WTC11 (cell line): ENCODE results near the gene TCEA2. TPM values are rescaled to one million over a fixed set of nuclear protein-coding genes. Genes with fewer than 3 reads are reported as not detected.

ENCODE experiments used
- ATAC-seq: fragments of 200-7000 bp; cut with Tn5 transposase; 2 replicates; pipeline ENCODE4 v1.10.0; 2021; ENCODE audit warnings: mild to moderate bottlenecking, moderate library complexity
- CTCF ChIA-PET: fragments of 300-600 bp; sonication (Branson Sonifier 250); formaldehyde crosslinking; loops from one replicate; lab custom pipeline; 2021; ENCODE audit warnings: antibody characterized with exemption; lab: Charles Lee
- POLR2A ChIA-PET: fragments of 350-600 bp; sonication (Branson Sonifier 250); formaldehyde crosslinking; loops from one replicate; lab custom pipeline; 2021; ENCODE audit warnings: antibody characterized with exemption; lab: Charles Lee
- DNase-seq: peaks from one replicate; pipeline ENCODE4 v3.0.0; 2021; ENCODE audit warnings: low spot score
- H3K27ac Mint-ChIP-seq: 2 replicates; pipeline ENCODE4 v1.8.0; 2021; ENCODE audit warnings: mixed read lengths
- H3K27me3 Mint-ChIP-seq: 2 replicates; pipeline ENCODE4 v1.8.0; 2021; ENCODE audit warnings: low read depth, mild to moderate bottlenecking, moderate library complexity, mixed read lengths
- H3K36me3 Mint-ChIP-seq: 2 replicates; pipeline ENCODE4 v1.8.0; 2021; ENCODE audit warnings: mixed read lengths
- H3K4me1 Mint-ChIP-seq: 2 replicates; pipeline ENCODE4 v1.8.0; 2022; ENCODE audit warnings: mixed read lengths
- H3K4me3 Mint-ChIP-seq: 2 replicates; pipeline ENCODE4 v1.8.0; 2021; ENCODE audit warnings: mild to moderate bottlenecking, moderate library complexity, mixed read lengths
- H3K9me3 Mint-ChIP-seq: 2 replicates; pipeline ENCODE4 v1.8.0; 2021; ENCODE audit warnings: mixed read lengths
- CREB1 ChIP-seq: sonication (generic); formaldehyde crosslinking; IDR thresholded peaks from 2 replicates; pipeline ENCODE4 v1.8.0; 2023; ENCODE audit warnings: mild to moderate bottlenecking, missing genetic modification reagents
- CREM ChIP-seq: sonication (generic); formaldehyde crosslinking; IDR thresholded peaks from 2 replicates; pipeline ENCODE4 v1.8.1; 2022; ENCODE audit warnings: mild to moderate bottlenecking, missing genetic modification reagents, moderate library complexity
- ELF4 ChIP-seq: sonication (generic); formaldehyde crosslinking; IDR thresholded peaks from 2 replicates; pipeline ENCODE4 v1.8.1; 2022; ENCODE audit warnings: low read depth, mild to moderate bottlenecking, moderate library complexity, missing genetic modification reagents
- FOXP1 ChIP-seq: sonication (generic); formaldehyde crosslinking; IDR thresholded peaks from 2 replicates; pipeline ENCODE4 v1.8.0; 2022; ENCODE audit warnings: missing genetic modification reagents, mild to moderate bottlenecking, moderate library complexity, borderline replicate concordance
- GRHL2 ChIP-seq: fragments of 250-450 bp; sonication (Bioruptor Pico); IDR thresholded peaks from 2 replicates; pipeline ENCODE4 v1.8.0; 2022; ENCODE audit warnings: mild to moderate bottlenecking, moderate library complexity; ENCODE audit not compliant: insufficient replicate concordance, severe bottlenecking
- MYBL2 ChIP-seq: sonication (generic); formaldehyde crosslinking; IDR thresholded peaks from 2 replicates; pipeline ENCODE4 v1.8.1; 2023; ENCODE audit warnings: mild to moderate bottlenecking, moderate library complexity, missing genetic modification reagents
- NR2C2 ChIP-seq: sonication (generic); formaldehyde crosslinking; IDR thresholded peaks from 2 replicates; pipeline ENCODE4 v1.8.0; 2022; ENCODE audit warnings: mild to moderate bottlenecking, missing genetic modification reagents
- SMAD4 ChIP-seq: sonication (generic); formaldehyde crosslinking; IDR thresholded peaks from 2 replicates; pipeline ENCODE4 v1.8.0; 2022; ENCODE audit warnings: mild to moderate bottlenecking, missing genetic modification reagents
- SP1 ChIP-seq: sonication (generic); formaldehyde crosslinking; conservative IDR thresholded peaks from 2 replicates; pipeline ENCODE4 v1.8.1; 2022; ENCODE audit warnings: missing genetic modification reagents
- TCF7 ChIP-seq: sonication (generic); formaldehyde crosslinking; IDR thresholded peaks from 2 replicates; pipeline ENCODE4 v1.8.0; 2022; ENCODE audit warnings: mild to moderate bottlenecking, low read depth, missing genetic modification reagents, moderate library complexity
- ZNF219 ChIP-seq: sonication (generic); formaldehyde crosslinking; IDR thresholded peaks from 2 replicates; pipeline ENCODE4 v1.8.0; 2023; ENCODE audit warnings: missing genetic modification reagents, mild to moderate bottlenecking, borderline replicate concordance
- ZNF423 ChIP-seq: fragments of 250-450 bp; sonication (Bioruptor Pico); IDR thresholded peaks from 2 replicates; pipeline ENCODE4 v2.1.2; 2022; ENCODE audit warnings: mild to moderate bottlenecking, moderate library complexity
- ZNF671 ChIP-seq: fragments of 250-450 bp; sonication (Bioruptor Pico); IDR thresholded peaks from 2 replicates; pipeline ENCODE4 v1.8.0; 2021; ENCODE audit warnings: mild to moderate bottlenecking
- total RNA-seq: library from RNA; stranded (reverse); gene quantifications from 3 replicates; pipeline ENCODE4 v1.2.3, GENCODE V29; 2021
- TF ChIP-seq, protein P1 (sequence below): fragments of 250-450 bp; sonication (Bioruptor Pico); IDR thresholded peaks from 2 replicates; pipeline ENCODE4 v1.9.0; 2021; ENCODE audit warnings: mild to moderate bottlenecking
- TF ChIP-seq, protein P2 (sequence below): sonication (generic); formaldehyde crosslinking; IDR thresholded peaks from 2 replicates; pipeline ENCODE4 v1.8.1; 2022; ENCODE audit warnings: low read depth, missing genetic modification reagents, borderline replicate concordance
- TF ChIP-seq, protein P3 (sequence below): fragments of 250-450 bp; sonication (Bioruptor Pico); IDR thresholded peaks from 2 replicates; pipeline ENCODE4 v2.1.2; 2022; ENCODE audit warnings: mild to moderate bottlenecking, moderate library complexity
- TF ChIP-seq, protein P4 (sequence below): sonication (generic); formaldehyde crosslinking; IDR thresholded peaks from 2 replicates; pipeline ENCODE4 v1.8.0; 2022; ENCODE audit warnings: mild to moderate bottlenecking, missing genetic modification reagents
- TF ChIP-seq, protein P5 (sequence below): fragments of 250-450 bp; sonication (Bioruptor Pico); IDR thresholded peaks from 2 replicates; pipeline ENCODE4 v1.8.0; 2021; ENCODE audit warnings: mild to moderate bottlenecking
- TF ChIP-seq, protein P6 (sequence below): sonication (generic); formaldehyde crosslinking; IDR thresholded peaks from 2 replicates; pipeline ENCODE4 v1.8.1; 2022; ENCODE audit warnings: mild to moderate bottlenecking, missing genetic modification reagents, moderate library complexity, borderline replicate concordance
- TF ChIP-seq, protein P7 (sequence below): fragments of 250-450 bp; sonication (Bioruptor Pico); IDR thresholded peaks from 2 replicates; pipeline ENCODE4 v1.9.0; 2021; ENCODE audit warnings: mild to moderate bottlenecking

TCEA2 gene
- total RNA-seq, 1 experiment from 2014 or later = 55.8 TPM

DNA sequence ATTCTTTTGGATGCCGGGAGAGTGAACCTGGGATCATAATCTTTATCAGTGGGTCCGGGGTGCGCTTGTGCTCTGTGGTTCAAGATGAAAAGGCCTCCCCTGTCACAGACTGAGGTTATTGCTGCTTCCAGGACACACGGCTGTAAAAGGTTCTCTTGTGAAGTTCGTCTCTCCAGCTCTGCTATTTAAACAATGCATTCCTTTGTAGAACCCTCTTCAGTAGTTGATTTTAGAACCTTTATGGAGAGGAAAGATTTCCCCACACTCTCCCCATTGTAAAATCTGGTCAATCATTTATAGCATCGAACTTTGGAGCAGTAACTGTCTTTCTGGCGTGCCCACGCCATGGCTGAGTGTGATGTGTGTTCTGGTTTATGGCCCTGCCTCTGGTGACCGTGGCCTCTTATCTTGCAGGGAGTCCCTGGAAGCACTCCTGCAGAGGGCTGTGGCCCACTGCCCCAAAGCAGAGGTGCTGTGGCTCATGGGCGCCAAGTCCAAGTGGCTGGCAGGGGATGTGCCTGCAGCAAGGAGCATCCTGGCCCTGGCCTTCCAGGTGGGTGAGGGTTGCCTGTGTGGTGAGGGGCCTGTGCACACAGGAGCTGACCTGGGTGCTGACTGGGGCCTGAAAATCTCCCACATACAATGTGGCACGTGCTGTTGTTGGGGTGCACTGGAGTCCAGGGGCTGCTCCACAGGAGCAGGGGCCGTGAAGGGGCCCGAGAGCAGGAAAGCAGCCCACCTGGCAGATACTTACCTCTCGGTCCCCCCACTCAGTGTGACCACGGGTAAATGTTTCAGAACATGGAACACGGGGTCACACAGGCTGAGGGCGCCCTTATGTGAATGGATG lies 38.6 kb upstream of the TCEA2 start (continued):
- TF ChIP-seq, protein P1, sequence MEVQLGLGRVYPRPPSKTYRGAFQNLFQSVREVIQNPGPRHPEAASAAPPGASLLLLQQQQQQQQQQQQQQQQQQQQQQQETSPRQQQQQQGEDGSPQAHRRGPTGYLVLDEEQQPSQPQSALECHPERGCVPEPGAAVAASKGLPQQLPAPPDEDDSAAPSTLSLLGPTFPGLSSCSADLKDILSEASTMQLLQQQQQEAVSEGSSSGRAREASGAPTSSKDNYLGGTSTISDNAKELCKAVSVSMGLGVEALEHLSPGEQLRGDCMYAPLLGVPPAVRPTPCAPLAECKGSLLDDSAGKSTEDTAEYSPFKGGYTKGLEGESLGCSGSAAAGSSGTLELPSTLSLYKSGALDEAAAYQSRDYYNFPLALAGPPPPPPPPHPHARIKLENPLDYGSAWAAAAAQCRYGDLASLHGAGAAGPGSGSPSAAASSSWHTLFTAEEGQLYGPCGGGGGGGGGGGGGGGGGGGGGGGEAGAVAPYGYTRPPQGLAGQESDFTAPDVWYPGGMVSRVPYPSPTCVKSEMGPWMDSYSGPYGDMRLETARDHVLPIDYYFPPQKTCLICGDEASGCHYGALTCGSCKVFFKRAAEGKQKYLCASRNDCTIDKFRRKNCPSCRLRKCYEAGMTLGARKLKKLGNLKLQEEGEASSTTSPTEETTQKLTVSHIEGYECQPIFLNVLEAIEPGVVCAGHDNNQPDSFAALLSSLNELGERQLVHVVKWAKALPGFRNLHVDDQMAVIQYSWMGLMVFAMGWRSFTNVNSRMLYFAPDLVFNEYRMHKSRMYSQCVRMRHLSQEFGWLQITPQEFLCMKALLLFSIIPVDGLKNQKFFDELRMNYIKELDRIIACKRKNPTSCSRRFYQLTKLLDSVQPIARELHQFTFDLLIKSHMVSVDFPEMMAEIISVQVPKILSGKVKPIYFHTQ (CRISPR knock-in tag) = no peak
- TF ChIP-seq, protein P2, sequence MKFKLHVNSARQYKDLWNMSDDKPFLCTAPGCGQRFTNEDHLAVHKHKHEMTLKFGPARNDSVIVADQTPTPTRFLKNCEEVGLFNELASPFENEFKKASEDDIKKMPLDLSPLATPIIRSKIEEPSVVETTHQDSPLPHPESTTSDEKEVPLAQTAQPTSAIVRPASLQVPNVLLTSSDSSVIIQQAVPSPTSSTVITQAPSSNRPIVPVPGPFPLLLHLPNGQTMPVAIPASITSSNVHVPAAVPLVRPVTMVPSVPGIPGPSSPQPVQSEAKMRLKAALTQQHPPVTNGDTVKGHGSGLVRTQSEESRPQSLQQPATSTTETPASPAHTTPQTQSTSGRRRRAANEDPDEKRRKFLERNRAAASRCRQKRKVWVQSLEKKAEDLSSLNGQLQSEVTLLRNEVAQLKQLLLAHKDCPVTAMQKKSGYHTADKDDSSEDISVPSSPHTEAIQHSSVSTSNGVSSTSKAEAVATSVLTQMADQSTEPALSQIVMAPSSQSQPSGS (CRISPR knock-in tag) = no peak
- TF ChIP-seq SMAD4 (CRISPR knock-in tag) (no peak), CREB1 (CRISPR knock-in tag) (no peak), ZNF671 (CRISPR knock-in tag) (no peak), ZNF219 (no peak), CREM (CRISPR knock-in tag) (no peak), ZNF423 (CRISPR knock-in tag) (no peak)
- TF ChIP-seq, protein P3, sequence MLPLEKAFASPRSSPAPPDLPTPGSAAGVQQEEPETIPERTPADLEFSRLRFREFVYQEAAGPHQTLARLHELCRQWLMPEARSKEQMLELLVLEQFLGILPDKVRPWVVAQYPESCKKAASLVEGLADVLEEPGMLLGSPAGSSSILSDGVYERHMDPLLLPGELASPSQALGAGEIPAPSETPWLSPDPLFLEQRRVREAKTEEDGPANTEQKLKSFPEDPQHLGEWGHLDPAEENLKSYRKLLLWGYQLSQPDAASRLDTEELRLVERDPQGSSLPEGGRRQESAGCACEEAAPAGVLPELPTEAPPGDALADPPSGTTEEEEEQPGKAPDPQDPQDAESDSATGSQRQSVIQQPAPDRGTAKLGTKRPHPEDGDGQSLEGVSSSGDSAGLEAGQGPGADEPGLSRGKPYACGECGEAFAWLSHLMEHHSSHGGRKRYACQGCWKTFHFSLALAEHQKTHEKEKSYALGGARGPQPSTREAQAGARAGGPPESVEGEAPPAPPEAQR (CRISPR knock-in tag) = no peak
- TF ChIP-seq, protein P4, sequence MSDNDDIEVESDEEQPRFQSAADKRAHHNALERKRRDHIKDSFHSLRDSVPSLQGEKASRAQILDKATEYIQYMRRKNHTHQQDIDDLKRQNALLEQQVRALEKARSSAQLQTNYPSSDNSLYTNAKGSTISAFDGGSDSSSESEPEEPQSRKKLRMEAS (CRISPR knock-in tag) = no peak
- TF ChIP-seq, protein P5, sequence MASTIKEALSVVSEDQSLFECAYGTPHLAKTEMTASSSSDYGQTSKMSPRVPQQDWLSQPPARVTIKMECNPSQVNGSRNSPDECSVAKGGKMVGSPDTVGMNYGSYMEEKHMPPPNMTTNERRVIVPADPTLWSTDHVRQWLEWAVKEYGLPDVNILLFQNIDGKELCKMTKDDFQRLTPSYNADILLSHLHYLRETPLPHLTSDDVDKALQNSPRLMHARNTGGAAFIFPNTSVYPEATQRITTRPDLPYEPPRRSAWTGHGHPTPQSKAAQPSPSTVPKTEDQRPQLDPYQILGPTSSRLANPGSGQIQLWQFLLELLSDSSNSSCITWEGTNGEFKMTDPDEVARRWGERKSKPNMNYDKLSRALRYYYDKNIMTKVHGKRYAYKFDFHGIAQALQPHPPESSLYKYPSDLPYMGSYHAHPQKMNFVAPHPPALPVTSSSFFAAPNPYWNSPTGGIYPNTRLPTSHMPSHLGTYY (CRISPR knock-in tag) = no peak

DNA sequence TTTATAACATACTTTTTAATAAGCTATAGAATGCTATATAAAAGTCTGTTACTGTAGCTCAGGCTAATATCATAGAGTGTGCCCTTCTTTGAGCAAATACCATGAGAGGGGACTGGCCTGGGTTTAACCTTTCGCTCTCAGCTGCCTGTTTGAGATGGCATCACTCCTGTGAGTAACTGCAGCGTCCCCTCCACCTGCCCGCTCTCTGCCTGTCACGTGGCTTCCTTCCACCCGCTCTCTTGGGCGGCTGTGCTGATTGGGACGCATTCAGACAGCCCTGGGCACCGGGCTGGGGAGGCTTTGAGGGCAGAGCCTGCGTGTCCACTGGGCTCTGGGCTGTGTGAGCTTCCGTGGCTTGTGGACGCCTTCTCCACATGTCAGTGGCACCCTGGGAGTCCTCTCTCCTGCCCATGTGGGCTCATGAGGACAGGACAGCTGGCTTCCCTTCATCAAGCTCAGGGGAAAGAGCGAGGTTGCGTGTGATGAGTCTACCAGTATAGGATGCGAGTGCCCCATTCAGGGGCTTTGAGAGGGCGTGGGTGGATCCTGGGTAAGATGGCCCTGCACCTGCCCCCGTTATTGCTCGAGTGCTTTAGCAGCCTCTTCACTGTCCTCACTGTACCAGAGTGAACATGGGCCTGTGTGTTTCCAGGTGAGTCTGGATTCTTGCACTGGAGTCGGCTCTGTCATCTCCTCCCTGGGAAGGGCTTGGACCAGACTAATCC lies 37.7 kb upstream of the TCEA2 start:
- Mint-ChIP-seq H3K4me3 (no peak overlapping the region), H3K27ac (no peak overlapping the region), H3K9me3 (no peaks in the 10 kb centered on the region), H3K36me3 (peaks cover 62% of the 10 kb centered on the region), H3K4me1 (no peaks in the 10 kb centered on the region), H3K27me3 (no peaks in the 10 kb centered on the region)
- ATAC-seq (no peak), DNase-seq (no peak)
- TF ChIP-seq NR2C2 (CRISPR knock-in tag) (no peak), FOXP1 (CRISPR knock-in tag) (no peak), ZNF423 (CRISPR knock-in tag) (no peak)
- ChIA-PET POLR2A (no interaction called here), CTCF (interaction anchor here (0.5 kb wide), 1 partner anchor 76 kb away, joined by 3 read pairs; no protein-coding TSS in a partner anchor)

DNA sequence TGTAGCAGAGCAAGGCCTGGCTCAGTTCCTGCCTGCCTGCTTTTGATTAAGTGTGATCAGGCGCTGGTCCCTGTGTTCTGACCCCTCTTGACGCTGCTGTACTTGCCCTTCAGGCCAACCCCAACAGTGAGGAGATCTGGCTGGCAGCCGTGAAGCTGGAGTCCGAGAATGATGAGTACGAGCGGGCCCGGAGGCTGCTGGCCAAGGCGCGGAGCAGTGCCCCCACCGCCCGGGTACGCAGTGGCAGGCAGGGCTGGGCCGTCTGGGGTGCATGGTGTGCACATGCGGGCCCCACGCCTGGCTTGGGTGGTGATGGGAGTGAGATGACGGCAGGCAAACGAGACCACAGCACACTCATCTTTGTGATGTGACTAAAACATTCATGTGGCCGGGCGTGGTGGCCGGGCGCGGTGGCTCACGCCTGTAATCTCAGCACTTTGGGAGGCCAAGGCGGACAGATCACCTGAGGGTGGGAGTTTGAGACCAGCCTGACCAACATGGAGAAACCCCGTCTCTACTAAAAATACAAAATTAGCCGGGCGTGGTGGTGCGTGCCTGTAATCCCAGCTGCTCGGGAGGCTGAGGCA lies 37.1 kb upstream of the TCEA2 start:
- no peak overlapping the region for H3K27ac Mint-ChIP-seq
- no peak for ATAC-seq
- peaks cover 66% of the 10 kb centered on the region for H3K36me3 Mint-ChIP-seq
- H3K4me3 Mint-ChIP-seq = no peak overlapping the region
- no peak for DNase-seq
- H3K27me3 Mint-ChIP-seq = no peaks in the 10 kb centered on the region
- ChIA-PET POLR2A (no interaction called here), CTCF (interaction anchor here (3.0 kb wide), 1 partner anchor 45 kb away, joined by 11 read pairs; the partner anchor contains the start of gene PRPF6)
- H3K4me1 Mint-ChIP-seq = no peaks in the 10 kb centered on the region
- no peaks in the 10 kb centered on the region for H3K9me3 Mint-ChIP-seq
- TF ChIP-seq ELF4 (CRISPR knock-in tag) (no peak), MYBL2 (CRISPR knock-in tag) (no peak), GRHL2 (no peak), TCF7 (CRISPR knock-in tag) (no peak), SP1 (CRISPR knock-in tag) (no peak)
- TF ChIP-seq, protein P6, sequence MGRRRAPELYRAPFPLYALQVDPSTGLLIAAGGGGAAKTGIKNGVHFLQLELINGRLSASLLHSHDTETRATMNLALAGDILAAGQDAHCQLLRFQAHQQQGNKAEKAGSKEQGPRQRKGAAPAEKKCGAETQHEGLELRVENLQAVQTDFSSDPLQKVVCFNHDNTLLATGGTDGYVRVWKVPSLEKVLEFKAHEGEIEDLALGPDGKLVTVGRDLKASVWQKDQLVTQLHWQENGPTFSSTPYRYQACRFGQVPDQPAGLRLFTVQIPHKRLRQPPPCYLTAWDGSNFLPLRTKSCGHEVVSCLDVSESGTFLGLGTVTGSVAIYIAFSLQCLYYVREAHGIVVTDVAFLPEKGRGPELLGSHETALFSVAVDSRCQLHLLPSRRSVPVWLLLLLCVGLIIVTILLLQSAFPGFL (CRISPR knock-in tag) = no peak
- TF ChIP-seq, protein P7, sequence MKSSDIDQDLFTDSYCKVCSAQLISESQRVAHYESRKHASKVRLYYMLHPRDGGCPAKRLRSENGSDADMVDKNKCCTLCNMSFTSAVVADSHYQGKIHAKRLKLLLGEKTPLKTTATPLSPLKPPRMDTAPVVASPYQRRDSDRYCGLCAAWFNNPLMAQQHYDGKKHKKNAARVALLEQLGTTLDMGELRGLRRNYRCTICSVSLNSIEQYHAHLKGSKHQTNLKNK (CRISPR knock-in tag) = no peak
